GM19025 (cell line): ENCODE data around the gene UNK.
"Not testable (repeated sequence)": the region's sequence is repeated elsewhere in the genome, so short reads cannot be mapped to it uniquely, and the experiment has no call there.

Source experiments
- ATAC-seq: cut with Tn5 transposase; IDR thresholded peaks from one replicate; pipeline ENCODE4 v1.9.1; 2021; ENCODE audit warnings: mild to moderate bottlenecking, low read depth, moderate library complexity; ENCODE audit not compliant: unreplicated experiment

Gene UNK

DNA sequence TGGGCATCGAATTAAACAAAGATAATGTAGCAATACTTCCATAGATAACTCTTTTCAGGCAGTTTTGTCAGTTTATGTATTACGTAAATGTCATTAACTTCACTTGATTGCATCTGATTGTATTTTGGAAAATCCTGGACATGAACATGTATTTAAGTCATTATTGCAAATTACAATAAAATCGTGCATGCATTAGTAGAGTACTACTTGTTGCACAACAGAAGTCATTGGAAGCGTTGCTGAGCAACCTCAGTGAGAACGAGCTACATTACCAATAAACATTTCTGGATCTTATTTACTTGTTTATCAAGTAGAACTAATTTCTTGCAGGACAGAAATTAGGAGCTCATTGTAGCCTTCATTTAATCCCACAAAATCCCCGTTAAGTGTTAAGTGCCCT, 6.6 kb downstream of the UNK start:
- ATAC-seq = no peak

DNA sequence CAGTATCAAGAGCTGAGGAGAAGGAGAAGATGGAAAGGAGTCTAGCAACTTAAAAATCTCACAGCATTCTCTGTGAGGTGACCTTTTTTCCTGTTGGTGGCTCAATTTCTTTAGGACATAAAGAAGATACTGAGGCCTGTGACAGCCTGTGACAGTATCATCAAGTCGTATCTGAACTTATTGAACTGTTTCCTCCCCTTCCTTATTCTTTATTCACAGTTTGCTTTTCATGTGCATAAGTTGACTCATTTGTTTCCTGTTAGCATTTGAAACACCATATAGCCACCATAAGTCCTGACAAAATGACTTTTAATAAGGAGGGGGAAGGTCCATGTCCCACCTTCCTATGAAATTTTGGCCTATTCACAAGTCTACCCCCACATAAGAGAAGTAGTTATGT, 8.9 kb downstream of the UNK start:
- ATAC-seq = no peak

DNA sequence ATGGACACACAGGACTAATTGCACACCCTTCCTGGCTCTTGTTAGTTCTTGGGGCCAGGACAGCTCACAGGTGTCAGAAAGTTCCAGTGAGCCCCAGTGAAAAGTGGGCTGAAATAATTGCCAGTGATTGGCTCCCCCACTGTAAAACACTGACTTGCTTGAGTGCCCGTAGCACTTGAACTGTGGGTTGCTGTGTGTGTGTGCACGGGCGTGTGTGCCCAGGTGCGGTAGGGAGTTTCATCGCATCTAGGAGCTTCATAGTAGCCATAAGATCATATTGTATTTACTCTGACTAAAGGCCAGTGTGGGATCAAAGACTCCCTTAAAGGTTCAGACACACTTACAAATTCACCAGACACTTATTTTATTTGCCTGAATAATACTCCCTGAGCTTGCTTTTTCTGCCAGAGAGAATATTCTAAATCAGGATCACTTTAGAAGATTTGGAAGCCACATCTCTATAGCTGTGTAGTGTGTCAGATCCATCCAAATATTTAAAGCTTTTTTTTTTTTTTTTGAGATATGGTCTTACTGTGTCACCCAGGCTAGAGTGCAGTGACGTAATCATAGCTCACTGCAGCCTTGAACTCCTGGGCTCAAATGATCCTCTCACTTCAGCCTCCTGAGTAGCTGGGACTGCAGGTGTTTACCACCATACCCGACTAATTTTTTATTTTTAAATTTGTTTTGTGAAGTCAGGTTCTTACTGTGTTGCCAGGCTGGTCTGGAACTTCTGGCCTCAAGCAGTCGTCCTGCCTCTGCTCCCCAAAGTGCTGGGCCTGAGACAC, 11.4 kb downstream of the UNK start:
- ATAC-seq = no peak

DNA sequence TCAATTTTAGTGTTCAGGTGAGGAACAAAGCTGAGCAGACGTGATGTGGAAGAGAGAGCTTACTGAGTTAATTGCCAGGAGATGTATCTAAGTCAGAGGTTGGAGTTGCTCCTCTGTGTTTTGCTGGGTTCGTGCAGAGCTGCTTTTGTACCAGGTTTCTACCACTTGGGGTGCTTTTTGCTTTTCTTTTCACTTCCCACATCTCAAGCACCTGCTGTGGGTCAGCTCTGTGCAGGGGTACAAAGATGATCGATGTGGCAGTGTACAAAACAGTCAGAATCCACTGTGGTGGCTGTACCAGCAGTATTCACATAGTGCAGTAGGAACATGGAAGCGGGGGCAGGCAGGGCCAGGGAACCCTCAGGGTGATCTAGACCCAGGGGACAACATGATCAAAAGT, 14.8 kb downstream of the UNK start:
- no peak for ATAC-seq

DNA sequence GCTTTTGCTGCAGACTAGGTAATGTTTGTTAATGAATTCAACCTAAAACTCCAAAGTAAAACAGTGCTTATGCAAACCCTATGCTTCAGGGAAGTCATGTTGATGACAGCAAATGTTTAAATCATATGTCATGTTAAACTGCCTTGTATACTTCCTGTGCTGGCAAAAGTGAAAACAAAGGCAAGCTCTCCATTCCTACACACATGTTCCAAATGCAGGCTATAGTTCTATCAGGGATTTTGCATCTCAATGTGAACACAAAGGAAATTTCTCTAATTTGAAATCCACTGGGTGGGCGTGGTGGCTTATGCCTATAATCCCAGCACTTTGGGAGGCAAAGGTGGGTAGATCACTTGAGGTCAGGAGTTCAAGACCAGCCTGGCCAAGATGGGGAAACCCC, 19.3 kb downstream of the UNK start:
- ATAC-seq = no peak

DNA sequence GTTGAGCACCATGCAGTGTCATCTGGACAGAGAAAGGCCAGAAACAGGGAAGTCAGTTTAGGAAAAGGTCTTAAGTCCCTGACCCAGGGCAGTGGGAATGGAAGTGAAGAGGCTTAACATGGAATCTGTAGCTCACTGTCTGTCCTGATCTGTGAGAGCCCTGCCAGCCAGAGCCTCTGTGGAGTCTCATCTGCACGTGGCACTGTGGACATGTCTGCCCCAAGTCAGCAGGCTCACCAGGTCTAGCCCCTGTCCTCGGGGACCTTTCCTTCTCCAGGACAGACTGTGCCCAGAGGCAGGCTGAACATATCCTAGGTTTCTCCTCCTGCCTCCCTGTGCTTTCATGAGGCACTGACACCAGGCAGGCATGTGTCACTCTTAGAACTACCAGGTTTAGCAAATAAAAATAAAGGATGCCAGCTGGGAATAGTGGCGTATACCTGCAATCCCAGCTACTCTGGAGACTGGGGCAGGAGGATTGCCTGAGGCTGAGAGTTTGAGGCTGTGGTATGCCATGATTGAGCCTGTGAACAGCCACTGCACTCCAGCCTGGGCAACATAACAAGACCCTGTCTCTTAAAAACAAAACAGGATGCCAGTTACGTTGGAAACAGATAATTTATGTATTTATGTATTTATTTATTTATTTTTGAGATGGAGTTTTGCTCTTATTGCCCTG, 22.4 kb downstream of the UNK start:
- no peak for ATAC-seq

DNA sequence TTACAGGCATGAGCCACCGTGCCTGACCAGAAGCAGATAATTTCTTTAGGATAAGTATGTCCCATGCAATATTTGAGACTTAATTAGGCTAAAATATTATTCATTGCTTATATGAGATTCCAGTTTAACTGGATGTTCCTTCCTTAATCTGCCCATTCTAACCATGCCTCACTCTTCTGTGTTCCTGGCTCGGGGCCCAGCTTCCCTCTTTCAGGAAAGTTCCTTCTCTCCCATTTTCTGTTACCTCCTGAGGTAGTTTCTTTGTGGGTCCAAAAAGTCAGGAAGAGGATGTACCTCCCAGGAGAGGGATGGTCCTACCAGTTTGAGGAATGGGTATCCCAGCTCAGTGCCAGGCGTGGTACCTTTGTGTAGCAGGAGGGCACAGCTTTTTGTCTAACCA, 23.3 kb downstream of the UNK start:
- no peak for ATAC-seq

DNA sequence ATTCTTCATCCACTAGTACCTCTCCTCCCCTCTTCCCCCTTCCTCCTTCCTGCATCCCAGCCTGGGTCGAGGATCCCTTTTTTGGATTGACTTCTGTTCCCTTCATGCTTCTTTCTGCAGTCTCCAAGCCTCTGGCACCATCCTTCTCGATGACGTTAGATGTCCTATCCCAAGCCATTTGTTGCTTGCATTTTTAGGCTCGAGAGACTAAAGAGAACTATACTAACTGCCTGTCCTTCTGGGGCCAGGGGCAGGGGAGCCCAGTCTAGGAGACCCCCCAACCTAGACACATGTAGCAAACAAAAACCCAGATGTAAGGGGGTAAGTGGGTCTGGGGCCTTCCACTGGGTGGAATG, 23.9 kb downstream of the UNK start:
- ATAC-seq = no peak

DNA sequence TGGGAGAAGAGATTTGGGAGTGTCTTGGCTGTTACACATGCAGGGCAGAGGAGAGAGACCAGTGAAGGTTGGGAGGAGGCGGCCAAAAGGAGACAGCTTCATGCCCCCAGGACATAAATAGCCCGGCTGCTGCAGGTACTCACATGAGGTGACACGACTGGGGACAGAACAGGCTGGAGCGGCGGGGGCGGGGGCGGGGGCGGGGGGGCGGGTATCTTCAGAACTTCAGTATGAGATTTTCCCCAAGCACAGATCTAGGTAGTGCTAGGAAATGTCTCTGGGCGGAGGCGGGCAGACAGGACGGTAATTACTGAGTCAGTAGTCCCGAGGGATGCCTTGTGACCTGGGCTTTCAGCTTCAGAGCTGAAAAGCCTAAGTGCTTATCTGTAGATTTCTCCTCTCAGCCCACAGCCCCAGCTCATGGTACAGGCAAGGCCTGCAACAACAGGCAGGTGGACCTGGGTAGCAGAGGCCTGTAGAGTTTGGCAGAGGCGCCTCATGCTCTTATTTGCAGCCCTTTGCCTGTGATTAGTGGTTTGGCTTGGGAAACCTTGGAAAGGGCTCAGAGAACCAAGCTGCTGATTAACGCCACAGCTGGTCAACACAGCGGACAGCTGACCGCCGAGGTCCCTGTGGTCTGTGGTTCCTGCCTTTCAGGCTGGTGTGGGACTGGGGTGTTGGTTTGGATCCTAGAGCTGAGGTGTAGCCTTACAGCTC, 24.5 kb downstream of the UNK start:
- ATAC-seq = no peak

DNA sequence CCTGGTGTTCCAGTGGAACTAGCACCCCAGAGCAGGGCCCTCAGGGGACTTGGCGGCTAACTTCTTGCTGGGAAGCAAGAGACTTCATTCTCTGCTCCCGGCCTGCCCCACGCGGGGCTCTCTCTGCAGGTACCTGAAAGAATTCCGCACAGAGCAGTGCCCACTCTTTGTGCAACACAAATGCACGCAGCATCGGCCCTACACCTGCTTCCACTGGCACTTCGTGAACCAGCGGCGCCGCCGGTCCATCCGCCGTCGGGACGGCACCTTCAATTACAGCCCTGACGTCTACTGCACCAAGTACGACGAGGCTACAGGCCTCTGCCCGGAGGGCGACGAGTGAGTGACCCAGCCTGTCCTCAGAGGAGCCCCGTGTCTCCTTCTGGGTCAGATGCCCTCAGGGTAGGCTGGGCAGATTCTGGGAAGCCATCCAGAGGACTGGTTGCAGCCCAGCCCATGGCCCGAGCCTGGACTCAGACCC, 25.1 kb downstream of the UNK start:
- ATAC-seq = no peak

DNA sequence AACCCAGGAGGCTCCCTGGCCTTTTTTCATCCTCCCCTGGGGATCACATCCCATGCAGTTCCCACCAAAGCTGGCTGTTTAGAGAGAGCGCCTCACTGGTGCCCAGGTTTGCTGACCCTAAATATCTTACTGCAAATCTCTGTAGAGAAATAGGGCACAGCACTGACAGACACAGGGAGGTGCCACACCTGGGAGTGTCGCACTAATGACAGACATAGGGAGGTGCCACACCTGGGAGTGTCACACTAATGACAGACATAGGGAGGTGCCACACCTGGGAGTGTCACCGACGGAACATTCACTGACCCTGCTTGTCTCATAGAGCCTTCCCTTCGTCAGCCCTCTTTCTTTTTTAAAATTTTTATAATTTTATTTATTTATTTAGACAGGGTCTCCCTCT, 25.6 kb downstream of the UNK start:
- no peak for ATAC-seq

DNA sequence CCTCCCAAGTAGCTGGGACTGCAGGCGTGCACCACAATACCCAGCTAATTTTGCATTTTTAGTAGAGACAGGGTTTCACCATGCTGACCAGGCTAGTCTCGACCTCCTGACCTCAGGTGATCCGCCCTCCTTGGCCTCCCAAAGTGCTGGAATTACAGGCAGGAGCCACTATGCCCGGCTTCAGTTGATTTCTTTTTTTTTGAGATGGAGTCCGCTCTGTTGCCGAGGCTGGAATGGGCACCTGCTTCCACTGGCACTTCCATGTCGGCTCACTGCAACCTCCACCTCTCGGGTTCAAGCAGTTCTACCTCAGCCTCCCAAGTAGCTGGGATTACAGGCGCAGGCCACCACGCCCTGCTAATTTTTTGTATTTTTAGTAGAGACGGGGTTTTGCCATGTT, 26.1 kb downstream of the UNK start:
- ATAC-seq = not testable (repeated sequence)

DNA sequence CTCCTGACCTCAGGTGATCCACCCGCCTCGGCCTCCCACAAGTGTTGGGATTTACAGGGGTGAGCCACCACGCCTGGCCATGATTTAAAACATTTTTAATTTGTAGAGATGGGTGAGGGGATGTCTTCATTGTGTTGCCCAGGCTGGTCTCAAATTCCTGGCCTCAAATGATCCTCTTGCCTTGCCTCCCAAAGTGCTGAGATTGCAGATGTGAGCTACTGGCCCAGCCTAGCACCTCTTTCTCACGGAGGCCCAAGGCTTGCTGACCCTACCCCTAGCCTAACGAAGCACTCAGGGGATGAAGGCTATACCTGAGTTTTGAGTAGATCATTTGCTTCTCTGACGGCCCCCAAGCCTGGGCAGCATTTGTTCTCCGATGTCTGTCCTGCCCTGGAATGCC, 26.6 kb downstream of the UNK start:
- ATAC-seq = no peak

DNA sequence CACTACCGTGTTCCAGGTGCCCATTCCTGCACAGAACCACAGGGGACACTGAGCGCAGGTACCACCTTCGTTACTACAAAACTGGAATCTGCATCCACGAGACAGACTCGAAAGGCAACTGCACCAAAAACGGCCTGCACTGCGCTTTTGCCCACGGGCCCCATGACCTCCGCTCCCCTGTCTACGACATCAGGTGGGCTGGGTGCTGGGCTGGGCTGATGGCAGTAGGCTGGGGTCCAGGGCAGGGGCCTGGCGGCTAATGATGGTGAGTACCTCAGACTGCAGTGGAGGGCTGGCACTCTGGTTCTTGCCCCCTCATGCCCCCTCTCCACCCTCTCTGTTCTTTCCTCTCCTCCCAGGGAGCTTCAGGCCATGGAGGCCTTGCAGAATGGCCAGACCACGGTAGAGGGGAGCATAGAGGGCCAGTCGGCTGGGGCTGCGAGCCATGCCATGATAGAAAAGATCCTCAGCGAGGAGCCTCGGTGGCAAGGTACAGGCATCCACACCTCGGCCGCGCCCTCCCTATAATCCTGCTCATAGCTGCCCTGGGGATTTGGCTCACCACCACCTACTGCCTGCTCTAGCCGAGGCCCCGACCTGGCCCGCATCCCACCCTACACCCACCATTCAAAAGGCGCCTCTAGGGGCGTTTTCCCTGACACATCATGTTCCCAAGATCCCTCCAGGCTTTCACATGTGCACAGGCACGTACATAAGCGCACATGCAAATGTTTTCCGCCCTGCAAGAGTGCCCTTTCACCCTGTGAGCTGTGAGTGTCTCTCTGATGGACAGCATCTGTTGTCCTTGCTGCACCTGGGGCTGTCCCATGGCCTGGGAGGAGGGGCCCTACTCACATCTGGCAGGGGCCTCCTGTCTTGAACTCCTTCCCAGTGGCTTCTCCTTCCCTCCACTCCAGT, 27.7 kb downstream of the UNK start:
- ATAC-seq = no peak

DNA sequence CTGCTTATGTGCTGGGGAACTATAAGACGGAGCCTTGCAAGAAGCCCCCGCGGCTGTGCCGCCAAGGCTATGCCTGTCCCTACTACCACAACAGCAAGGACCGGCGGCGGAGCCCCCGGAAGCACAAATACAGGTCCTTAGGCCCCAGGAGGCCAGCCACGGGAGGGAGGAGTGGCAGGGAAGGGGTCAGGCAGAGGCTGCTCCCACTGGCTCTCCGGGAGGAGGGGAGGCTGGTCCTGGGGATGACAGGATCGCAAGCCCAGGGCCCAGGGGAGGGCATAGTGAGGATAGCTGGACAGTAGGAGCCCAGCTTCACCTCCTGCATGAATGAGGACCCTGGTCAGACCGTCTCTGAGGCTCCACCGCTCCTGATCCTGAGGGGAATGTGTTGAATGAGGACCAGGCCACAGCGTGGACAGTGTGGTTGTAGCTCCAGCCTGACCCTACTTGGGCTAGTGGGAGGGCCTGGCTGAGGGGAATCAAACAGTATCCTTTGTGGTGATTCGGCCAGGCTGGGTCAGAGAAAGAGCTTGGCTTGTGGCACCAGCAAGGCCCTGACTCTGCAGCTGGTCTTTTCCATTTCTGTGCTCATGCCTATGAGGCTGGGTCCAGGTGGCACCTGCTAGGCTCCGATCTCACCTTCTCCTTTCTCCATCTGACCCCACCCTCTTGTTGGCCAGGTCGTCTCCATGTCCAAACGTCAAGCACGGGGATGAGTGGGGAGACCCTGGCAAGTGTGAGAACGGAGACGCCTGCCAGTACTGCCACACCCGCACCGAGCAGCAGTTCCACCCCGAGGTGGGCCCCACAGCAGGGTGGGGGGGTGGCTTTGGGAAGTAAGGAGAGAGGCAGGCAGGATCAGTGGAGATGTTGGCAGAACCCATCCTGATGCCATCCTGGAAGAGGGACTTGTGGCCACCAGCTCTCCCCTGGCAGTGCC, 28.7 kb downstream of the UNK start:
- no peak for ATAC-seq

DNA sequence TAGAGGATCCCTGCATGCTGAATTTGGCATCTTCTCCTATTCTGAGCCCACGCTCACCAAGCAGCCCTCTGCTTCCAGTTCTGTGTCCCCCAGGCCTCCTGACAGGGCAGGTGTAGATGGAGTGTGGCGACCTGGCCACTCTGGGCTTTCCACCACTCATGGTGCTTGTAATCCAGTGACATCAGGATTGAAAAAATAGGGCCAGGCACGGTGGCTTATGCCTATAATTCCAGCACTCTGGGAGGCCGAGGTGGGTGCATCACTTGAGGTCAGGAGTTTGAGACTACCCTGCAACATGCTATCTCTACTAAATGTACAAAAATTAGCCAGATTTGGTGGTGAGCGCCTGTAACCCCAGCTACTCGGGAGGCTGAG, 29.4 kb downstream of the UNK start:
- ATAC-seq = no peak

DNA sequence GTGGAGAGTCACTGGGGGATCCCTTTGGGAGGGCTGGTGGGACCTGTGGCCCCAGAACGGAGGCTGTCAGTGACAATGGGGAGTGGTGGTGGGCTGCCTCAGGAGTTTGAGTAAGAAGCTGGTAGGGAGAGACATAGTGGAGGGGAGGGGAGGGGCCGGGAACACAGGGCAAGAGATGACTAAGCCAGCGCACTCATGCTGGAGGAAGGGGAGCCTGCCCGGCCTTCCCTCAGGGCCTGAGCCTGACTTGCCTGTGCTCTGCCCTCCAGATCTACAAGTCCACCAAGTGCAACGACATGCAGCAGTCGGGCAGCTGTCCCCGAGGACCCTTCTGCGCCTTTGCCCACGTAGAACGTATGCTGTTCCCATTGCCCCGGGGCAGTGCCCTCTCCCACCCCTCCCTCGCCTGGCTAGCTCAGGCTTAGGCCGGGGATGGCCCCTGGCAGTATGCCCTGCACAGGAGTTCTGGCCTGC, 30.3 kb downstream of the UNK start:
- ATAC-seq = no peak

DNA sequence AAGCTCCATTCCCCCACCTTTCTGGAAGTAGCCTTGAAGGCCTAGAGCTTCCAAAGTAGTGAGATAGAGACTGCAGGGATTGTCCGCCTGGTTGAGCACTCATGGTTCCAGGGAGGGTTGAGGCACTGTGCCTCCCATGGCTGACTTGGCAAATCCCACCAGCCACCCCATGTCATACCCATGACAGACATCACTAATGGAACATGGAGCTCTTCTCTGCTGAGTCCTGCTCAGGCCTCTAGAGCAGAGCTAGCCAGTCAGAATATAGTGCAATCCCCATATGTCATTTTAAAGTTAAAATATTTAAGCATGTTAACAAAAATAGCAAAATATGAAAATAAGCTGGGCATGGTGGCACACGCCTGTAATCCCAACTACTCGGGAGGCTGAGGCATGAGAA, 30.8 kb downstream of the UNK start:
- ATAC-seq = no peak

DNA sequence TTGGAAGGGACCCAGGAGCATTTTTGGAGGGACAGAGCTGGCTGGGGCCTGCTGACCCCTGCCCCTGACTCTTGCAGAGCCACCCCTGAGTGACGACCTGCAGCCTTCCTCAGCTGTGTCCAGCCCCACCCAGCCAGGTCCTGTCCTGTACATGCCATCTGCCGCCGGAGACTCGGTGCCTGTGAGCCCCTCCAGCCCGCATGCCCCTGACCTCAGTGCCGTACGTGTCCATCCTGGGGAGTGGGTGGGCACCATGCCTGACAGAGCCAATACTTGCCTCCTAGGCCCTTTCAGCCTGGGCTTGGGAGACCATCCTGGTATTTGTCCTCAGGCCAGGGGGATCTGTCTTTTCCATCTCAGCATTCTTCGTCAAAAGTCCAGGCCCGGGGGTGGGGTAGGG, 32.1 kb downstream of the UNK start:
- no peak for ATAC-seq
